Activated CD8-positive, alpha-beta memory T cell treated with anti-CD3 and anti-CD28 coated beads, Interleukin-2, amount 50 U/mL, for 24 hours (primary cell): Measurements from ENCODE around the gene IKZF4.
"Not testable (repeated sequence)": the region's sequence is repeated elsewhere in the genome, so short reads cannot be mapped to it uniquely, and the experiment has no call there.

Experiments used
- DNase-seq: peaks from one replicate; pipeline ENCODE4 v3.0.0-alpha.2; 2020; ENCODE audit errors: extremely low read depth

The IKZF4 gene

GRCh38 chr12:56040151-56040550 lies 19.3 kb downstream of the IKZF4 start:
- DNase-seq: no peak

- no peak for DNase-seq
Measured at GRCh38 chr12:56040963-56041551, 20.2 kb downstream of the IKZF4 start.

- peak; percentile 87 for DNase-seq
Measured at GRCh38 chr12:56041552-56042429, 20.9 kb downstream of the IKZF4 start, which contains the start of gene RPS26. Gene RPS26, plus strand, starts transcription at chr12:56041918. Its CDS starts 249 bp downstream, at chr12:56042167.

- not testable (repeated sequence) for DNase-seq
Measured at GRCh38 chr12:56042430-56042813, 21.6 kb downstream of the IKZF4 start.

GRCh38 chr12:56042843-56043242 lies 22.0 kb downstream of the IKZF4 start:
- DNase-seq: no peak

GRCh38 chr12:56046027-56046780 lies 25.4 kb downstream of the IKZF4 start:
- DNase-seq: no peak

- DNase-seq: no peak
Measured at GRCh38 chr12:56053407-56053893, 32.6 kb downstream of the IKZF4 start.

GRCh38 chr12:56059964-56060363 lies 39.1 kb downstream of the IKZF4 start:
- DNase-seq: not testable (repeated sequence)

GRCh38 chr12:56061982-56062381 lies 41.1 kb downstream of the IKZF4 start:
- no peak for DNase-seq

- DNase-seq: no peak
Measured at GRCh38 chr12:56062996-56063395, 42.2 kb downstream of the IKZF4 start.

- DNase-seq: no peak
Measured at GRCh38 chr12:56071648-56072047, 50.8 kb downstream of the IKZF4 start.

- DNase-seq: no peak
Measured at GRCh38 chr12:56074396-56074795, 53.6 kb downstream of the IKZF4 start.

GRCh38 chr12:56077966-56078365 lies 57.1 kb downstream of the IKZF4 start:
- not testable (repeated sequence) for DNase-seq

- DNase-seq: no peak
Measured at GRCh38 chr12:56078427-56078826, 57.6 kb downstream of the IKZF4 start.

- no peak for DNase-seq
Measured at GRCh38 chr12:56078931-56079722, 58.3 kb downstream of the IKZF4 start.

- peak; percentile 27 for DNase-seq
Measured at GRCh38 chr12:56079723-56080555, 59.1 kb downstream of the IKZF4 start, which contains the start of gene ERBB3. Gene ERBB3, plus strand, starts transcription at chr12:56080165. Its CDS starts 136 bp downstream, at chr12:56080301.

GRCh38 chr12:56080556-56081138 lies 59.8 kb downstream of the IKZF4 start:
- DNase-seq: no peak

- no peak for DNase-seq
Measured at GRCh38 chr12:56081393-56082347, 60.8 kb downstream of the IKZF4 start.

GRCh38 chr12:56082382-56082781 lies 61.5 kb downstream of the IKZF4 start:
- no peak for DNase-seq
